Common myeloid progenitor, CD34-positive (primary cell): ENCODE data around the gene TTC7B.

Experiments used
- CTCF ChIA-PET: fragments of 350-600 bp; sonication (Branson Sonifier 250); formaldehyde crosslinking; loops from one replicate; lab custom pipeline; 2021; ENCODE audit warnings: antibody characterized with exemption; lab: Charles Lee
- POLR2A ChIA-PET: fragments of 350-600 bp; sonication (Branson Sonifier 250); formaldehyde crosslinking; loops from one replicate; lab custom pipeline; 2021; ENCODE audit warnings: antibody characterized with exemption; lab: Charles Lee
- DNase-seq, 3 donors: peaks; one replicate each; pipeline versions ENCODE4 v3.0.0 to v3.0.0-alpha.2; 2013
- H3K27ac ChIP-seq, 2 experiments: 1 replicate in 1 of 2; 2 replicates in 1 of 2; pipeline ENCODE4 v1.7.0; 2013; ENCODE audit warnings: inconsistent platforms in 2 of 2, low read length in 2 of 2, mild to moderate bottlenecking in 2 of 2, low read depth in 1 of 2, moderate library complexity in 1 of 2; ENCODE audit not compliant: severe bottlenecking in 2 of 2, insufficient read depth in 1 of 2, poor library complexity in 1 of 2
- H3K27me3 ChIP-seq, 5 experiments: replicated peaks in 2 of 5; 1 replicate in 3 of 5; 2 replicates in 2 of 5; pipeline versions ENCODE4 v1.6.1 to v1.7.0; 2013; ENCODE audit warnings: low read length in 4 of 5, mild to moderate bottlenecking in 2 of 5, moderate library complexity in 2 of 5, inconsistent platforms in 1 of 5; ENCODE audit not compliant: insufficient read depth in 5 of 5, control insufficient read depth in 4 of 5
- H3K36me3 ChIP-seq, 4 experiments: 1 replicate in 2 of 4; 2 replicates in 2 of 4; pipeline versions ENCODE4 v1.6.1 to v1.7.0; 2013; ENCODE audit warnings: low read length in 3 of 4, control low read depth in 1 of 4, mild to moderate bottlenecking in 1 of 4; ENCODE audit not compliant: control insufficient read depth in 4 of 4, insufficient read depth in 4 of 4
- H3K4me1 ChIP-seq, 4 experiments: 1 replicate in 3 of 4; 2 replicates in 1 of 4; pipeline versions ENCODE4 v1.6.1 to v1.7.1; 2013; ENCODE audit warnings: low read length in 3 of 4, mild to moderate bottlenecking in 3 of 4, control low read depth in 1 of 4, inconsistent platforms in 1 of 4, moderate library complexity in 1 of 4; ENCODE audit not compliant: control insufficient read depth in 4 of 4, insufficient read depth in 4 of 4; ENCODE audit errors: control extremely low read depth in 1 of 4
- H3K4me3 ChIP-seq, 7 experiments: 1 replicate in 4 of 7; 2 replicates in 3 of 7; pipeline versions ENCODE4 v1.5.1 to v1.7.0; 2013; ENCODE audit warnings: mild to moderate bottlenecking in 7 of 7, low read length in 6 of 7, moderate library complexity in 6 of 7, inconsistent platforms in 2 of 7, low read depth in 2 of 7, control low read depth in 1 of 7; ENCODE audit not compliant: insufficient read depth in 4 of 7, control insufficient read depth in 1 of 7; ENCODE audit errors: extremely low read depth in 1 of 7
- H3K9me3 ChIP-seq, 5 experiments: 1 replicate in 4 of 5; 2 replicates in 1 of 5; pipeline versions ENCODE4 v1.6.1 to v1.7.1; 2013; ENCODE audit warnings: low read length in 4 of 5, mild to moderate bottlenecking in 2 of 5, inconsistent platforms in 1 of 5, low read depth in 1 of 5, moderate library complexity in 1 of 5; ENCODE audit not compliant: control insufficient read depth in 4 of 5, insufficient read depth in 2 of 5; ENCODE audit errors: control extremely low read depth in 1 of 5
- WGBS: methylation state at CpG from one replicate; pipeline ENCODE4 v1.1.5; 2013; ENCODE audit not compliant: insufficient coverage; 5-methylcytosine and 5-hydroxymethylcytosine counted together

The TTC7B gene

DNA sequence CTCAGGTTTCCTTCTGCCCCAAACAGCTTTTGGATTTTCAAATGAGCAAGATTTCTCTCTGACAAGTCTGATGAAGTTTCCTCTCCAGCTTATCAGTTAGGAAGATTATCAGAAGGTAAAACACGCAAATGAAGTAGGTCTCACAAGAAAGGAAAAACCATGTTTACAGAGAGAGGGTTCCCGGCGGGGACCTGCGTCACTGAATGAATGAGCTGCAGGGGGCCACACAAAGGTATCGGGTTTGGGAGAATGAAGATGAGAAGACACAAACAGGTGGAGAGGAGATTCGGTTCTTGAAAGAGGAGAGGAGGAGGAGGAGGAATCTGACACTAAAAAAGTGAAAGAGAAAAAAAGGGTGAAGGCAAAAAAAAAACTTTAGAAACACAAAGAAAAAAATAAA lies 210.8 kb downstream of the TTC7B start:
- no peaks in the 10 kb centered on the region for H3K9me3 ChIP-seq
- POLR2A ChIA-PET, result no interaction called here
- CTCF ChIA-PET, result interaction anchor here (1.1 kb wide), 1 partner anchor 64 kb away, joined by 3 read pairs; no protein-coding TSS in a partner anchor
- H3K27me3 ChIP-seq, result no peaks in the 10 kb centered on the region
- H3K4me1 ChIP-seq, result peaks cover 0 to 6% (median under 1%) of the 10 kb centered on the region in 4 experiments
- 36% methylated on average over 4 of the region's 6 CpGs for WGBS
- H3K4me3 ChIP-seq, result no peak overlapping the region
- H3K36me3 ChIP-seq, result peaks cover 0 to 10% (median 4%) of the 10 kb centered on the region in 4 experiments
- peak in 2 of 3 donors; percentile 26 to 38 for DNase-seq
- no peak overlapping the region for H3K27ac ChIP-seq

DNA sequence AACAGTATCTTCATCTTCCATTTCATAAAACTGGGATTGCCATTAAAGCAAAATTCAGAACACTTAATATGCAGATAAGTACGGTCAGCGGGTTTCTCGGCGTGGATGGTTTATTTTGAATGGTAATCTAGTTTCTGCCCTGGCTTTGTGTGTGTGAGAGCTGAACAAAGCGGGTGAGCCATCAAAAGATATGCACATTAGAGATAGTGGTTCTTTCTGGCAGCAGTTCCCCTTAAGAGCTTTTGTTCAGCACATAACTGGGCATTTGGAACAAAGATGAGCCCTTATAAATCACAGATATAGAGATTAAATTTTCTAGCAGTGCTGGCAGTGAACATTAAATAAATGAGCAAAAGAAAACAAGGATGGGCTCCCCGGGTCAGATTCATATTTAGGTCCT lies 211.9 kb downstream of the TTC7B start:
- H3K36me3 ChIP-seq, result peaks cover 0 to 7% (median 2%) of the 10 kb centered on the region in 4 experiments
- H3K27ac ChIP-seq, result no peak overlapping the region
- 100% methylated on average over 4 of the region's 6 CpGs for WGBS
- DNase-seq, result peak in 1 of 3 donors; percentile 10
- ChIA-PET POLR2A (no interaction called here), CTCF (no interaction called here)
- peaks cover 0 to 12% (median 8%) of the 10 kb centered on the region in 4 experiments for H3K4me1 ChIP-seq
- H3K27me3 ChIP-seq, result no peaks in the 10 kb centered on the region
- no peaks in the 10 kb centered on the region for H3K9me3 ChIP-seq
- H3K4me3 ChIP-seq, result no peak overlapping the region

DNA sequence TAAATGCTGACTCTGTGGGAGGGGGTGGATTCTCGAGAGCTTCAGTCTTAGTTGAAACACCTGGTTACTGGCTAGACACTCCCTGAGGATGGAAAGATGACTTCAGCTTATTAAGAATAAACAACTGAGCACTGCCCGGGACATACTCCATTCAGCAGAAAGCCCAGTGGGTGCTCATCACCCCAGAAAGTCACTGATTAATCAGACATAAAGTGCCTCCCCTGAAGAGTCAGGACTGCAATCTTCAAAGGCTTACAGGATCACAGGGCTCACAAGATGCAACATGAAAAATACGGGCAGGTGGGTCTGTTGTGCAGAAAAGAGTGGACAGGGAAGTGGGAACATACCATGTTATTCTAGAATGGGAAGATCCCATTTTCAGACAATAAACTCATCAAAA lies 212.4 kb downstream of the TTC7B start:
- DNase-seq, result no peak
- CTCF ChIA-PET, result no interaction called here
- H3K27ac ChIP-seq, result no peak overlapping the region
- H3K9me3 ChIP-seq, result no peaks in the 10 kb centered on the region
- WGBS, result 100% methylated on average over 1 of the region's 3 CpGs
- no peaks in the 10 kb centered on the region for H3K27me3 ChIP-seq
- POLR2A ChIA-PET, result no interaction called here
- peaks cover 0 to 13% (median 9%) of the 10 kb centered on the region in 4 experiments for H3K4me1 ChIP-seq
- H3K36me3 ChIP-seq, result peaks cover 0 to 5% (median 2%) of the 10 kb centered on the region in 4 experiments
- no peak overlapping the region for H3K4me3 ChIP-seq

DNA sequence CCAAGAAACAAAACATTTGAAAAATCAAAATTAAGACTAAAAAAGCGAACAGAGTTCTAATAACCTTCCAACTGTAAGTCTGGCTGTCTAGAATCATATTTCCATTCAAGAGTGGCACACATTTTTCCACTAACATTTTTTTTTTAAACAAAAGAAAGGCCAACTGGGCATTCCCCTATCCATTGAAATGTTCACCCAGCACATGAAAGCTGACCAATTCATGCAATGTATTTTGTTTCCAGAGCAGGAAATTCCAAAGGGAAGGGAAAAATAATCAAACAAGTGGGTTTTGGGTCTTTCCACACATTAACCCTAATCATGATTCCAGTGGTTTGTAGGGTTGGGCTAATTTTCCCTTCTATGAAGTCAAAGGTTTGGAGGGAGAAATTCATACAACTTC lies 212.9 kb downstream of the TTC7B start:
- ChIA-PET CTCF (no interaction called here), POLR2A (no interaction called here)
- WGBS, result 100% methylated on average over 1 of the region's 1 CpG
- no peak overlapping the region for H3K4me3 ChIP-seq
- H3K27ac ChIP-seq, result no peak overlapping the region
- DNase-seq, result no peak
- H3K9me3 ChIP-seq, result no peaks in the 10 kb centered on the region
- peaks cover 0 to 13% (median 9%) of the 10 kb centered on the region in 4 experiments for H3K4me1 ChIP-seq
- H3K36me3 ChIP-seq, result peaks cover 0 to 5% (median 1%) of the 10 kb centered on the region in 4 experiments
- no peaks in the 10 kb centered on the region for H3K27me3 ChIP-seq

DNA sequence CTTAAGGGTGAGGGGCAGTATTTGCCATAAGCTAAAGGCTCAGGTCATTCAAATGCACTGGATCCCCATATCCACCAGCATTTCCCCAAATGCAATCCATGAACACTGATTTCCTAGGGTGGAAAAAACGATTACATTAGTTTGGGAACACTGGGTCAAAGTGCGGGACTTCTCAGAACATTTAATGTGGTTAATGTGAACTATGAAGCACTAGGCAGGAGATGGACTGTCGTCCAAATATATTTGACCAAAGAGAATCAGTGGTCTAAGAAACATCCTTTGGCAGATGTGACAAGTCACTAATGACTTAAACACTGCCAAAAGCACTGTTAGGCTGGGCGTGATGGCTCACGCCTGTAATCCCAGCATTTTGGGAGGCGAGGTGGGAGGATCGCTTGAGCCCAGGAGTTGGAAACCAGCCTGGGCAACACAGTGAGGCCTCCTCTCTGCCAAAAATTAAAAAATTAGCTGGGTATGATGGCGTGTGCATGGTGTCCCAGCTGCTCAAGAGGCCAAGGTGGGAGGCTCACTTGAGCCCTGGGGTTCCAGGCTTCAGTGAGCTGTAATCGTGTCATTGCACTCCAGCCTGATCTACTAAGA lies 214.0 kb downstream of the TTC7B start:
- no peaks in the 10 kb centered on the region for H3K27me3 ChIP-seq
- POLR2A ChIA-PET, result no interaction called here
- H3K27ac ChIP-seq, result no peak overlapping the region
- no peak for DNase-seq
- 94% methylated on average over 9 of the region's 9 CpGs for WGBS
- H3K36me3 ChIP-seq, result peaks cover 0 to 1% (median 0%) of the 10 kb centered on the region in 4 experiments
- H3K4me3 ChIP-seq, result no peak overlapping the region
- no peaks in the 10 kb centered on the region for H3K9me3 ChIP-seq
- peaks cover 0 to 13% (median 9%) of the 10 kb centered on the region in 4 experiments for H3K4me1 ChIP-seq
- CTCF ChIA-PET, result interaction anchor here (1.3 kb wide), 1 partner anchor 9 kb away, joined by 3 read pairs; no protein-coding TSS in a partner anchor

DNA sequence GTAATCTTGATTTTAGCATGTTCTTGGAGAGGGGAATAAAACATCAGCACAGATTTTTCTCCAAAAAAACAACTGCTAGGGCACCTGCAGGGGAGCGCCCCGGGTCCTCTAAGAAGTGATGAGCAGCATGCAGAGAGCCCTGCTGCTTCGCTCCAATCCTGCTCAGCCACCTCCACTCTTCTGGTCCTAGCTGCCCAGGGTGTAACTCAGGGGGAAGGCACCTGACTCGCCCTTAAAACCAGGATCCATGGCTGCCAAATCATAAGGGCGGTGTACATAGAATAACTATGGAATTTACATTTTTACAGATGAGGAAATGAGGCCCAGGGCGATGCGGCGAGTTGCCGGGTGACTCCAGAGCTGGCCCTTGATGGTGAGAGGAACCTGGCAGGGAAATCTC lies 214.7 kb downstream of the TTC7B start:
- peaks cover 0 to 13% (median 9%) of the 10 kb centered on the region in 4 experiments for H3K4me1 ChIP-seq
- H3K9me3 ChIP-seq, result no peaks in the 10 kb centered on the region
- H3K27me3 ChIP-seq, result no peaks in the 10 kb centered on the region
- ChIA-PET POLR2A (no interaction called here), CTCF (interaction anchor here (1.3 kb wide), 1 partner anchor 10 kb away, joined by 3 read pairs; no protein-coding TSS in a partner anchor)
- no peak overlapping the region for H3K4me3 ChIP-seq
- DNase-seq, result no peak
- no peak overlapping the region for H3K27ac ChIP-seq
- WGBS, result 79% methylated on average over 2 of the region's 9 CpGs
- H3K36me3 ChIP-seq, result no peaks in the 10 kb centered on the region

DNA sequence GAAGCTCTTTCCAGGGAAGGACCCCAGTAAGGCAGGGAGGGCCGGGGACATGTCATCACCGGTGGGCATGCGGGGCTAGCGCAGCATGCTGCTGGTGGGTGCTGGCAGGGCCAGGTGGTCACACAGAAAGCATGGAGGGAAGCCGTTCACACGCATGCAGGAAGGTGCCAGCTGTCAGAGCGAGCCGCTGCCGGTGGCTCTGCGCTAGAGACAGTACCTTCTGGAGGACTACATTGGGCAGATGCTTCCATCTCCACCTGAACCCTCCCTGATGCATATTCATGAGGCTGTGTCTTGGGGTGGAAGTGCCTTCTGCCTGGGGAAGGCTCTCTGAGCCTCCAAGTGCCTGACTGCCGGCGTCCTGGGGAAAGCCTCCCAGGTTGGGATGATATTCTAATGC lies 215.6 kb downstream of the TTC7B start:
- WGBS, result 99% methylated on average over 9 of the region's 12 CpGs
- no peak overlapping the region for H3K4me3 ChIP-seq
- no peak for DNase-seq
- H3K4me1 ChIP-seq, result peaks cover 0 to 13% (median 9%) of the 10 kb centered on the region in 4 experiments
- H3K27me3 ChIP-seq, result no peaks in the 10 kb centered on the region
- ChIA-PET CTCF (interaction anchor here (0.6 to 2.2 kb wide), 5 partner anchors 15 to 299 kb away, joined by 3 to 10 read pairs (median 3); no protein-coding TSS in a partner anchor), POLR2A (interaction anchor here (0.9 kb wide), 1 partner anchor 203 kb away, joined by 3 read pairs; the partner anchor contains the start of gene CALM1)
- no peaks in the 10 kb centered on the region for H3K36me3 ChIP-seq
- no peak overlapping the region for H3K27ac ChIP-seq
- no peaks in the 10 kb centered on the region for H3K9me3 ChIP-seq
